GM12892 (cell line): ENCODE measurements around the gene KLHL34.

ENCODE experiments used
- POLR2A ChIP-seq: IDR thresholded peaks from 2 replicates; pipeline ENCODE4 v1.6.1; 2011; ENCODE audit warnings: low read depth, low read length, control low read depth
- POLR2AphosphoS5 ChIP-seq: IDR thresholded peaks from 2 replicates; pipeline ENCODE4 v1.6.1; 2011; ENCODE audit warnings: low read depth, low read length, control low read depth

DNA sequence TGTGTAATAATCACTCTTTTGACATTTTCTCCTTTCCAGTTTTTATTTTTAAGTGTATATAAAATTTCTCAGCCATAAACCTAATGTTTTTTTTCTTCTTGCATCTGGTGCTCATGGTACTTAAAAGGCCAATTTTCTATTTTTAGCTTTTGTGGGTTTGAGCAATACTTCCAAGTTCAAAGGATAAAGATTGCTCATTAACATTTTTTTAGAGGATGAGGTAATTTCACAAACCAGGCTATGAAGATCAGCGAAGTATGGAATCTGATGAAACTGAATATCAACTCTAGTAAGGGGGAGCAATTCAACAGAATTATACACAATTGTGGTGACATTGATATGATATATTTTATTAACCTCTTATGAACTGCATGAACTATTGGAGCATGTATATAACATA lies 25.8 kb upstream of the KLHL34 start:
- TF ChIP-seq POLR2AphosphoS5 = no peak
- TF ChIP-seq POLR2A = no peak
